CD4-positive, alpha-beta T cell (primary cell): Measurements from ENCODE around the gene NAV2. TPM values are rescaled to one million over a fixed set of nuclear protein-coding genes. Genes with fewer than 3 reads are reported as not detected.

Source experiments
- ATAC-seq: fragments of 200-7000 bp; cut with Tn5 transposase; one replicate; pipeline ENCODE4 v1.10.0; 2022; ENCODE audit warnings: mild to moderate bottlenecking; ENCODE audit not compliant: poor library complexity
- CTCF ChIA-PET: fragments of 350-600 bp; sonication (Branson Sonifier 250); formaldehyde crosslinking; loops from one replicate; lab custom pipeline; 2021; ENCODE audit warnings: antibody characterized with exemption, inconsistent platforms; lab: Charles Lee
- POLR2A ChIA-PET: fragments of 350-600 bp; sonication (Branson Sonifier 250); formaldehyde crosslinking; loops from one replicate; lab custom pipeline; 2021; ENCODE audit warnings: antibody characterized with exemption, inconsistent platforms; lab: Charles Lee
- DNase-seq, 14 experiments: peaks; one replicate each; pipeline ENCODE4 v3.0.0-alpha.2; 2013 to 2020; ENCODE audit warnings: mixed read lengths in 2 of 14
- H3K27ac ChIP-seq, 2 donors: one replicate each; pipeline versions ENCODE4 v1.5.1 to v1.7.0; 2013; ENCODE audit warnings: low read length in 2 of 2, low read depth in 1 of 2, mild to moderate bottlenecking in 1 of 2
- H3K27me3 ChIP-seq, 2 experiments: 1 replicate in 1 of 2; 2 replicates in 1 of 2; pipeline versions ENCODE4 v1.6.1 to v1.7.0; 2013; ENCODE audit warnings: low read length in 2 of 2, control low read depth in 1 of 2, mild to moderate bottlenecking in 1 of 2, moderate library complexity in 1 of 2; ENCODE audit not compliant: insufficient read depth in 2 of 2, control insufficient read depth in 1 of 2
- H3K36me3 ChIP-seq: one replicate; pipeline ENCODE4 v1.6.1; 2013; ENCODE audit warnings: low read length, control low read depth; ENCODE audit not compliant: insufficient read depth
- H3K4me1 ChIP-seq: one replicate; pipeline ENCODE4 v1.6.1; 2013; ENCODE audit warnings: low read length, control low read depth; ENCODE audit not compliant: insufficient read depth
- H3K4me3 ChIP-seq: one replicate; pipeline ENCODE4 v1.5.1; 2013; ENCODE audit warnings: mild to moderate bottlenecking, low read length, moderate library complexity
- H3K9me3 ChIP-seq, 2 experiments: 1 replicate in 1 of 2; 2 replicates in 1 of 2; pipeline versions ENCODE4 v1.6.1 to v1.7.0; 2013; ENCODE audit warnings: low read length in 2 of 2, mild to moderate bottlenecking in 2 of 2, control low read depth in 1 of 2, moderate library complexity in 1 of 2; ENCODE audit not compliant: control insufficient read depth in 1 of 2, insufficient read depth in 1 of 2
- H3K27ac Mint-ChIP-seq: one replicate; pipeline ENCODE4 v1.8.0; 2020; ENCODE audit warnings: mixed read lengths
- H3K27me3 Mint-ChIP-seq: one replicate; pipeline ENCODE4 v1.8.0; 2021; ENCODE audit warnings: mixed read lengths
- H3K36me3 Mint-ChIP-seq: one replicate; pipeline ENCODE4 v1.8.0; 2021; ENCODE audit warnings: low read depth, mixed read lengths
- H3K4me1 Mint-ChIP-seq: one replicate; pipeline ENCODE4 v1.8.0; 2021; ENCODE audit warnings: low read depth, mixed read lengths
- H3K4me3 Mint-ChIP-seq: one replicate; pipeline ENCODE4 v1.8.0; 2020; ENCODE audit warnings: mild to moderate bottlenecking, mixed read lengths
- H3K9me3 Mint-ChIP-seq: one replicate; pipeline ENCODE4 v1.8.0; 2020; ENCODE audit warnings: mixed read lengths
- intact Hi-C, 2 experiments: fragments of 100-400 bp; cut with DNase I in 1 of 2; cut with micrococcal nuclease in 1 of 2; formaldehyde crosslinking; loops; one replicate each; pipeline versions ENCODE4 v1.15.1 to v1.9.0; 2023 to 2025; cut with DNase I, micrococcal nuclease
- total RNA-seq, 174 experiments: library from RNA in 2 of 174; stranded (reverse) in 2 of 174; gene quantifications; one replicate each; pipeline ENCODE4 v1.2.3 and lab custom pipeline; 2021 to 2026
- TF ChIP-seq, protein P1 (sequence below): fragments of 200-600 bp; IDR thresholded peaks from one replicate; pipeline ENCODE4 v1.8.0; 2022; ENCODE audit warnings: antibody characterized with exemption, mild to moderate bottlenecking

The NAV2 gene
- total RNA-seq, 2 experiments from 2014 or later: 0.55 to 0.64 TPM

DNA sequence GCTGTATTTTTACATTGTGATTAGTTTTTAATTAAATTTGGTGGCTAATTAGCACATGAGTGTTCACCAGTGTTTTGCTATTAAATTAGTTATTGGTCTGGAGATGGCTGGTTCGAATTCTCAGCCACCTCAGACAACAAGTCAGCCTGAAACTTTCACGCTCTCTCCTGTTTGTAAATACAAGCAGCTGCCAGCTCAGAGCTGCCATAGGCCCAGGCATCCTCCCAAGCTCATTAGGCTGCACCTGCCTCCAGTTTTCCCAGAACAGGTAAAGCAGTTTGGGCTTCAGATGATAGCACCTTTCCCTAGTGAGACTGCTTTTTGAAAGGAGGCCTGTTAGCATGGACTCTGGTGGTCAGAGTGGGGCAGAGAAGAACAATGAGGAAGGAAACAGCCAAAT lies 156.8 kb downstream of the NAV2 start:
- Histone ChIP-seq H3K36me3 (no peaks in the 10 kb centered on the region), H3K4me1 (no peaks in the 10 kb centered on the region), H3K27ac (no peak overlapping the region), H3K4me3 (no peak overlapping the region), H3K27me3 (no peaks in the 10 kb centered on the region), H3K9me3 (no peaks in the 10 kb centered on the region)
- ChIA-PET POLR2A (no interaction called here), CTCF (no interaction called here)
- H3K4me3 Mint-ChIP-seq: no peak overlapping the region
- no peak for DNase-seq
- no peaks in the 10 kb centered on the region for H3K4me1 Mint-ChIP-seq
- H3K27ac Mint-ChIP-seq: no peak overlapping the region
- intact Hi-C loops: no loop called here
- no peaks in the 10 kb centered on the region for H3K9me3 Mint-ChIP-seq
- no peak for ATAC-seq
- TF ChIP-seq, protein P1, sequence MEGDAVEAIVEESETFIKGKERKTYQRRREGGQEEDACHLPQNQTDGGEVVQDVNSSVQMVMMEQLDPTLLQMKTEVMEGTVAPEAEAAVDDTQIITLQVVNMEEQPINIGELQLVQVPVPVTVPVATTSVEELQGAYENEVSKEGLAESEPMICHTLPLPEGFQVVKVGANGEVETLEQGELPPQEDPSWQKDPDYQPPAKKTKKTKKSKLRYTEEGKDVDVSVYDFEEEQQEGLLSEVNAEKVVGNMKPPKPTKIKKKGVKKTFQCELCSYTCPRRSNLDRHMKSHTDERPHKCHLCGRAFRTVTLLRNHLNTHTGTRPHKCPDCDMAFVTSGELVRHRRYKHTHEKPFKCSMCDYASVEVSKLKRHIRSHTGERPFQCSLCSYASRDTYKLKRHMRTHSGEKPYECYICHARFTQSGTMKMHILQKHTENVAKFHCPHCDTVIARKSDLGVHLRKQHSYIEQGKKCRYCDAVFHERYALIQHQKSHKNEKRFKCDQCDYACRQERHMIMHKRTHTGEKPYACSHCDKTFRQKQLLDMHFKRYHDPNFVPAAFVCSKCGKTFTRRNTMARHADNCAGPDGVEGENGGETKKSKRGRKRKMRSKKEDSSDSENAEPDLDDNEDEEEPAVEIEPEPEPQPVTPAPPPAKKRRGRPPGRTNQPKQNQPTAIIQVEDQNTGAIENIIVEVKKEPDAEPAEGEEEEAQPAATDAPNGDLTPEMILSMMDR: no peak
- no peaks in the 10 kb centered on the region for H3K27me3 Mint-ChIP-seq
- H3K36me3 Mint-ChIP-seq: no peaks in the 10 kb centered on the region

DNA sequence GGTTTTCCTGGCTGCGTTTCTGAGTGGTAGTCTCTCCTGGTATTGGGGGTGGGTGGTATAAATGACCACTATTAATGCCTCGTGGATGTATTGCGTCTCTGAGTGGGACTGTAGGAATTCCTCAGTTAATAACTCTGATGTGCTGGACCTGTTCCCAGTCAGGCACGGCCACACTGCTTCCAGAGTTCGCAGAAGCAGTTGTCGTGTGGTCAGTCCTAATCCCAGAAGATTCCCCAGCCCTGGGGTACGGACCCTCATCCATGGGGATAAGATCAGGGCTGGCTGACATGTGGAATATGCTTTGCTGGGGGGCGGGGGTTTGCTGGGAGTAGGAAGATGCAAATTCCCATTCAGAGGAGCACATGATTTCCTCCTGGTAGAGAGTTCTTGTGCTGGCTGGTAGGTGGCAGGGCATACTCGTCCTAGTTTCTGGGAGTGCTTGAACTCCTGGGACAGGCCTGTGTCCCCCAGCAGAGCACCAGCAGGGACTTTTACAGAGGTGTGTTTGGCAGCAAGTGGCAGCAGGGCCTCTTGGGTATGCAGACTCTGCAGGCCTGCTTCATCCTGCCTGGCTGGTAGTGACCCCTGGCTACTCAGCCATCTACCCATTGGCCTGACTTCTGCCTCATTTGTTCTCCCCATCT lies 157.4 kb downstream of the NAV2 start:
- H3K27ac ChIP-seq: no peak overlapping the region
- H3K27ac Mint-ChIP-seq: no peak overlapping the region
- TF ChIP-seq, protein P1: no peak
- H3K9me3 ChIP-seq: no peaks in the 10 kb centered on the region
- ATAC-seq: no peak
- DNase-seq: no peak
- ChIA-PET CTCF (no interaction called here), POLR2A (no interaction called here)
- H3K27me3 ChIP-seq: no peaks in the 10 kb centered on the region
- no peak overlapping the region for H3K4me3 Mint-ChIP-seq
- no peaks in the 10 kb centered on the region for H3K27me3 Mint-ChIP-seq
- no peak overlapping the region for H3K4me3 ChIP-seq
- no peaks in the 10 kb centered on the region for H3K9me3 Mint-ChIP-seq
- H3K36me3 Mint-ChIP-seq: no peaks in the 10 kb centered on the region
- intact Hi-C loops: no loop called here
- no peaks in the 10 kb centered on the region for H3K4me1 Mint-ChIP-seq
- no peaks in the 10 kb centered on the region for H3K36me3 ChIP-seq
- H3K4me1 ChIP-seq: no peaks in the 10 kb centered on the region

DNA sequence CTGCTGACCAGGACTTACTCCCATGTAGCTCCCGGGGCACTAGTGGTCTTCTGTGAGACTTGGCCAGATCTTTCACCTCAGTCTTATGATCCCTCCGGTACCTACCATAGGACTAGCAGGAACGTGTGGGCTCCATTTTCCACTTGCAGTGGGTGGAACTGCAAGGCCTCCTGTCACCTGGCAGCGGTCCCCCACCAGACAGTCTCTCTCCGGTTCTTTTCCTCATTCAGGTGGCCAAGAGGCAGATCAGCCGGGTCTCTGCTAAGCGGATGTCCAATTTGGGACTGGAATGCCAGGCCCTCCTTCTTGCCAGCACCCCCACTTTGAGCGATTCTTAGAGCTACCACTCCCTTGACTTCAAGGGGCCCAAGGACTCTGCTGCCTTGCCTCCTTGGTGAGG lies 158.9 kb downstream of the NAV2 start:
- DNase-seq: no peak
- no peak overlapping the region for H3K27ac Mint-ChIP-seq
- intact Hi-C loops: no loop called here
- POLR2A ChIA-PET: no interaction called here
- no peaks in the 10 kb centered on the region for H3K9me3 Mint-ChIP-seq
- no peaks in the 10 kb centered on the region for H3K27me3 Mint-ChIP-seq
- no peak overlapping the region for H3K27ac ChIP-seq
- no peaks in the 10 kb centered on the region for H3K4me1 Mint-ChIP-seq
- no peaks in the 10 kb centered on the region for H3K36me3 Mint-ChIP-seq
- H3K9me3 ChIP-seq: no peaks in the 10 kb centered on the region
- no peak for ATAC-seq
- H3K4me3 Mint-ChIP-seq: no peak overlapping the region
- H3K4me3 ChIP-seq: no peak overlapping the region
- CTCF ChIA-PET: no interaction called here
- H3K27me3 ChIP-seq: no peaks in the 10 kb centered on the region
- H3K36me3 ChIP-seq: no peaks in the 10 kb centered on the region
- TF ChIP-seq, protein P1: no peak
- H3K4me1 ChIP-seq: no peaks in the 10 kb centered on the region
